GM12878 (cell line): ENCODE data around the gene AP2A2. TPM values are rescaled to one million over a fixed set of nuclear protein-coding genes. Genes with fewer than 3 reads are reported as not detected.

Source experiments
- ATAC-seq: fragments of 200-7000 bp; cut with Tn5 transposase; 3 replicates; pipeline ENCODE4 v1.9.1; 2020; ENCODE audit warnings: mild to moderate bottlenecking, moderate library complexity
- BruUV-seq: library from RNA; stranded (reverse); fragments of 400-500 nt; replicated peaks from 2 replicates; lab custom pipeline; 2021; lab: Mats Ljungman, UMichigan
- CTCF ChIA-PET: fragments of 300-600 bp; sonication (Branson Sonifier 250); formaldehyde crosslinking; extraction: SDS; loops from one replicate; lab custom pipeline; 2021; ENCODE audit warnings: inconsistent platforms; lab: Yijun Ruan, JAX
- POLR2A ChIA-PET: fragments of 350-600 bp; formaldehyde crosslinking; extraction: SDS; loops from one replicate; lab custom pipeline; 2021; ENCODE audit warnings: inconsistent platforms; lab: Charles Lee
- RAD21 ChIA-PET: fragments of 300-600 bp; sonication (Branson Sonifier 250); formaldehyde crosslinking; loops from one replicate; lab custom pipeline; 2023; ENCODE audit warnings: antibody characterized with exemption; ENCODE audit not compliant: unreplicated experiment; lab: Charles Lee
- SMC1A ChIA-PET: fragments of 300-600 bp; sonication (Branson Sonifier 250); formaldehyde crosslinking; loops from one replicate; lab custom pipeline; 2023; ENCODE audit not compliant: unreplicated experiment, uncharacterized antibody; lab: Charles Lee
- DNase-seq: peaks from one replicate; pipeline ENCODE4 v3.0.0-alpha.2; 2011; ENCODE audit warnings: low read depth, low spot score
- FAIRE-seq: peaks from 3 replicates; lab custom pipeline; 2011; peaks lifted over from hg19 to GRCh38; lab: Jason Lieb, UNC
- H2AFZ ChIP-seq: 2 replicates; pipeline ENCODE4 v1.6.0; 2011; ENCODE audit warnings: low read depth, low read length, control low read depth; ENCODE audit not compliant: control insufficient read depth
- H3K27ac ChIP-seq: 2 replicates; pipeline ENCODE4 v1.5.1; 2011; ENCODE audit warnings: control low read depth; ENCODE audit not compliant: control insufficient read depth, insufficient read depth
- H3K27me3 ChIP-seq, 2 experiments: replicated peaks in 1 of 2; 2 replicates each; pipeline versions ENCODE4 v1.6.0 to v1.6.1; 2011; ENCODE audit warnings: low read length in 1 of 2; ENCODE audit not compliant: control insufficient read depth in 2 of 2, insufficient read depth in 2 of 2
- H3K36me3 ChIP-seq, 2 experiments: 2 replicates each; pipeline ENCODE4 v1.5.1; 2011; ENCODE audit warnings: low read length in 1 of 2; ENCODE audit not compliant: control insufficient read depth in 2 of 2, insufficient read depth in 2 of 2
- H3K4me1 ChIP-seq: 2 replicates; pipeline ENCODE4 v1.6.1; 2011; ENCODE audit warnings: mild to moderate bottlenecking, low read length, moderate library complexity, mixed read lengths; ENCODE audit not compliant: control insufficient read depth, insufficient read depth
- H3K4me2 ChIP-seq: 2 replicates; pipeline ENCODE4 v1.6.0; 2011; ENCODE audit warnings: control low read depth; ENCODE audit not compliant: control insufficient read depth, insufficient read depth
- H3K4me3 ChIP-seq: fragments of 200-600 bp; sonication (generic); 2 replicates; pipeline ENCODE4 v1.5.1; 2016
- H3K79me2 ChIP-seq: 2 replicates; pipeline ENCODE4 v1.6.0; 2011; ENCODE audit warnings: low read length; ENCODE audit not compliant: control insufficient read depth, insufficient read depth
- H3K9ac ChIP-seq: 2 replicates; pipeline ENCODE4 v1.8.0; 2011; ENCODE audit warnings: low read length, control low read depth, mixed read lengths; ENCODE audit not compliant: control insufficient read depth, insufficient read depth
- H3K9me3 ChIP-seq: replicated peaks from 3 replicates; pipeline ENCODE4 v1.5.1; 2011; ENCODE audit warnings: mild to moderate bottlenecking, low read length; ENCODE audit not compliant: control insufficient read depth, insufficient read depth
- H4K20me1 ChIP-seq: 2 replicates; pipeline ENCODE4 v1.6.0; 2011; ENCODE audit not compliant: control insufficient read depth, insufficient read depth
- BHLHE40 ChIP-seq, 2 experiments: fragments of 450-650 bp in 1 of 2; IDR thresholded peaks; 2 replicates each; pipeline ENCODE4 v1.6.1; 2011 to 2017; ENCODE audit warnings: low read depth in 2 of 2, borderline replicate concordance in 1 of 2, improper control_type of control experiment in 1 of 2, low read length in 1 of 2, mild to moderate bottlenecking in 1 of 2
- DPF2 ChIP-seq: fragments of 450-650 bp; IDR thresholded peaks from 2 replicates; pipeline ENCODE4 v1.6.1; 2017; ENCODE audit warnings: mild to moderate bottlenecking
- HCFC1 ChIP-seq: fragments of 150-350 bp; IDR thresholded peaks from 2 replicates; pipeline ENCODE4 v1.6.1; 2014; ENCODE audit warnings: low read length
- HDGF ChIP-seq: fragments of 450-650 bp; IDR thresholded peaks from 2 replicates; pipeline ENCODE4 v1.6.1; 2016; ENCODE audit warnings: antibody characterized with exemption
- IKZF2 ChIP-seq, 2 experiments: fragments of 450-650 bp; IDR thresholded peaks; 2 replicates each; pipeline ENCODE4 v1.6.1; 2017; ENCODE audit warnings: mild to moderate bottlenecking in 2 of 2, moderate library complexity in 2 of 2
- IRF3 ChIP-seq: fragments of 450-650 bp; IDR thresholded peaks from 2 replicates; pipeline ENCODE4 v1.6.1; 2014; ENCODE audit warnings: mild to moderate bottlenecking
- KLF5 ChIP-seq: fragments of 450-650 bp; IDR thresholded peaks from 2 replicates; pipeline ENCODE4 v1.6.1; 2014; ENCODE audit warnings: mild to moderate bottlenecking; ENCODE audit not compliant: partially characterized antibody
- NFIC ChIP-seq: IDR thresholded peaks from 2 replicates; pipeline ENCODE4 v1.6.1; 2012; ENCODE audit warnings: low read depth, mild to moderate bottlenecking, inconsistent platforms, low read length, moderate library complexity
- RELB ChIP-seq: fragments of 450-650 bp; IDR thresholded peaks from 2 replicates; pipeline ENCODE4 v1.6.1; 2017; ENCODE audit warnings: low read depth, mild to moderate bottlenecking, moderate library complexity
- RFX5 ChIP-seq: IDR thresholded peaks from 2 replicates; pipeline ENCODE4 v1.6.1; 2011; ENCODE audit warnings: low read depth, low read length, improper control_type of control experiment
- RUNX3 ChIP-seq: IDR thresholded peaks from 2 replicates; pipeline ENCODE4 v1.6.1; 2012; ENCODE audit warnings: low read length, inconsistent platforms
- STAT1 ChIP-seq: fragments of 450-650 bp; conservative IDR thresholded peaks from 2 replicates; pipeline ENCODE4 v1.6.1; 2014; ENCODE audit warnings: antibody characterized with exemption, mild to moderate bottlenecking
- WGBS: methylation state at CpG from one replicate; pipeline ENCODE4 v1.1.6; 2016; ENCODE audit warnings: low lambda C conversion rate; ENCODE audit not compliant: insufficient replicate concordance, insufficient coverage; ENCODE audit errors: missing lambda C conversion rate; 5-methylcytosine and 5-hydroxymethylcytosine counted together
- in situ Hi-C: fragments of 300-500 bp; cut with MboI; formaldehyde crosslinking; loops from 9 replicates; pipeline ENCODE4 v1.14.3; 2018; ENCODE audit warnings: mixed read lengths
- intact Hi-C: fragments of 100-400 bp; cut with micrococcal nuclease; formaldehyde crosslinking; loops from one replicate; pipeline ENCODE4 v1.14.2; 2022; ENCODE audit not compliant: unreplicated experiment
- polyA plus RNA-seq, 11 experiments: library from polyadenylated mRNA; depleted of rRNA in 4 of 11; unstranded in 6 of 11; stranded (reverse) in 5 of 11; fragments of >200 nt; fragmentation: Nextera tagmentation in 4 of 11; fragmentation: Illumina TruSeq in 1 of 11; extraction: Ambion mirVana in 4 of 11; extraction: Trizol in 1 of 11; gene quantifications; 1 replicate in 1 of 11; 2 replicates in 10 of 11; pipeline versions ENCODE4 v1.2.1 to v1.2.3, GENCODE V29; 2011 to 2016; ENCODE audit warnings: inconsistent platforms in 2 of 11, missing spikeins in 2 of 11, low read depth in 1 of 11
- total RNA-seq, 4 experiments: library from RNA; depleted of rRNA in 3 of 4; stranded (reverse); fragments of >200 nt in 3 of 4; fragmentation: Illumina TruSeq in 1 of 4; extraction: Trizol in 1 of 4; gene quantifications; 2 replicates each; pipeline versions ENCODE4 v1.2.1 to v1.2.3, GENCODE V29; 2013 to 2021

Gene AP2A2
- total and polyA plus RNA-seq, 10 of the 15 experiments (the other 5 are each of a cell fraction or from before 2014, with no cell fraction given), result 0.58 to 48.8 (median 18.2) TPM

GRCh38 chr11:955154-956063 lies 29.7 kb downstream of the AP2A2 start (continued):
- TF ChIP-seq RELB, result no peak
- TF ChIP-seq, all 136 proteins: peak for 0

- FAIRE-seq, result no peak
These were observed 31.7 kb downstream of the AP2A2 start for GRCh38 chr11:957212-957920.

More at GRCh38 chr11:957212-957920, 31.7 kb downstream of the AP2A2 start:
- TF ChIP-seq STAT1, result no peak
- no peak for TF ChIP-seq NFIC
- no peak for TF ChIP-seq BHLHE40 (IDR thresholded peaks at IDR 0.05; ENCODE audit: borderline replicate concordance in 1 of 2, low read depth in 2 of 2, low read length in 1 of 2)
- TF ChIP-seq RUNX3, result no peak
- TF ChIP-seq IKZF2 (IDR thresholded peaks at IDR 0.05), result no peak
- no peak for TF ChIP-seq HDGF
- TF ChIP-seq RFX5, result no peak
- TF ChIP-seq DPF2, result no peak
- TF ChIP-seq IRF3, result no peak
- no peak for TF ChIP-seq RELB
- no peak for TF ChIP-seq KLF5
- no peak for TF ChIP-seq HCFC1
- TF ChIP-seq, all 136 proteins: peak for 0
- no peak overlapping the region for H3K4me2 ChIP-seq
- WGBS, result 83% methylated on average over 11 of the region's 11 CpGs
- peaks cover 2% of the 10 kb centered on the region; the same call in 1 of the 2 replicates for H3K79me2 ChIP-seq
- ChIA-PET RAD21 (no interaction called here), SMC1A (no interaction called here), POLR2A (no interaction called here), CTCF (no interaction called here)
- DNase-seq, result no peak
- H3K36me3 ChIP-seq, result peaks cover 0 to 6% of the 10 kb centered on the region in 2 experiments; a peak in 3 of 4 replicates
- in situ Hi-C loops (no loop called here), intact Hi-C loops (no loop called here)
- peaks cover 4% of the 10 kb centered on the region; the same call in 1 of the 2 replicates for H4K20me1 ChIP-seq
- no peaks in the 10 kb centered on the region for H3K4me1 ChIP-seq
- no peaks in the 10 kb centered on the region for H3K9me3 ChIP-seq
- no peaks in the 10 kb centered on the region for H3K27me3 ChIP-seq
- H3K4me3 ChIP-seq, result no peak overlapping the region
- no TSS peak for BruUV-seq
- no peak overlapping the region for H2AFZ ChIP-seq
- no peak overlapping the region for H3K9ac ChIP-seq
- no peak overlapping the region for H3K27ac ChIP-seq
- no peak for ATAC-seq
